ENCODE data around the gene TSPAN31.
A peak's percentile ranks its signal among the peaks of the same experiment; 100 is the strongest.

The TSPAN31 gene

GRCh38 chr12:57763881-57764661 is 19.2 kb downstream of the TSPAN31 start:
- no peak for DNase-seq (ENCODE audit: low read depth)
- no peak overlapping the region for H3K4me3 ChIP-seq (ENCODE audit: control insufficient read depth, low read depth, low read length)
- TF ChIP-seq CTCF (IDR thresholded peaks at IDR 0.05; ENCODE audit: control insufficient read depth, insufficient read depth, low read depth, low read length, missing control alignments) = no peak

GRCh38 chr12:57764662-57765002 is 19.8 kb downstream of the TSPAN31 start:
- DNase-seq (ENCODE audit: low read depth) = no peak
- no peak for TF ChIP-seq CTCF (IDR thresholded peaks at IDR 0.05; ENCODE audit: control insufficient read depth, insufficient read depth, low read depth, low read length, missing control alignments)
- H3K4me3 ChIP-seq (ENCODE audit: control insufficient read depth, low read depth, low read length) = peak overlapping the region; percentile 39

- no peak for DNase-seq (ENCODE audit: low read depth)
- TF ChIP-seq CTCF (IDR thresholded peaks at IDR 0.05; ENCODE audit: control insufficient read depth, insufficient read depth, low read depth, low read length, missing control alignments) = peak; percentile 53
- peak overlapping the region; percentile 39 for H3K4me3 ChIP-seq (ENCODE audit: control insufficient read depth, low read depth, low read length)
Measured at GRCh38 chr12:57765003-57765697, 20.3 kb downstream of the TSPAN31 start.

GRCh38 chr12:57765698-57766463 is 21.0 kb downstream of the TSPAN31 start:
- peak overlapping the region; percentile 39 for H3K4me3 ChIP-seq (ENCODE audit: control insufficient read depth, low read depth, low read length)

GRCh38 chr12:57766464-57767304 is 21.8 kb downstream of the TSPAN31 start, which contains the start of gene CYP27B1:
TSS of gene CYP27B1 (minus strand) at chr12:57767078. CDS start at chr12:57767041, 37 bp downstream.
- no peak for DNase-seq (ENCODE audit: low read depth)
- TF ChIP-seq CTCF (IDR thresholded peaks at IDR 0.05; ENCODE audit: control insufficient read depth, insufficient read depth, low read depth, low read length, missing control alignments) = no peak
- H3K4me3 ChIP-seq (ENCODE audit: control insufficient read depth, low read depth, low read length) = peak within 1 kb of the TSS; percentile 39

More at GRCh38 chr12:57765698-57766463, 21.0 kb downstream of the TSPAN31 start:
- no peak for DNase-seq (ENCODE audit: low read depth)
- no peak for TF ChIP-seq CTCF (IDR thresholded peaks at IDR 0.05; ENCODE audit: control insufficient read depth, insufficient read depth, low read depth, low read length, missing control alignments)

GRCh38 chr12:57767305-57767698 is 22.5 kb downstream of the TSPAN31 start:
- no peak for DNase-seq (ENCODE audit: low read depth)
- H3K4me3 ChIP-seq (ENCODE audit: control insufficient read depth, low read depth, low read length) = no peak overlapping the region
- TF ChIP-seq CTCF (IDR thresholded peaks at IDR 0.05; ENCODE audit: control insufficient read depth, insufficient read depth, low read depth, low read length, missing control alignments) = no peak
